Fibroblast of villous mesenchyme (primary cell): ENCODE data around the gene MRGPRE. TPM values are rescaled to one million over a fixed set of nuclear protein-coding genes. Genes with fewer than 3 reads are reported as not detected.

Source experiments
- DNase-seq: peaks from one replicate; pipeline ENCODE4 v3.0.0-alpha.2; 2010; ENCODE audit warnings: low read depth
- H3K4me3 ChIP-seq: 2 replicates; pipeline ENCODE4 v1.5.1; 2011; ENCODE audit warnings: low read depth, mild to moderate bottlenecking, low read length
- CTCF ChIP-seq: IDR thresholded peaks from 2 replicates; pipeline ENCODE4 v1.5.1; 2012; ENCODE audit warnings: low read depth, mild to moderate bottlenecking, low read length; ENCODE audit not compliant: insufficient read depth
- total RNA-seq: library from RNA; depleted of rRNA; stranded (reverse); fragments of >200 nt; gene quantifications from 2 replicates; pipeline ENCODE4 v1.2.3, GENCODE V29; 2012

Gene MRGPRE
- total RNA-seq, 1 donor: not detected

GRCh38 chr11:3213659-3214419 is 18.4 kb downstream of the MRGPRE start:
- no peak for DNase-seq
- no peak for TF ChIP-seq CTCF
- H3K4me3 ChIP-seq: no peak overlapping the region

- no peak for DNase-seq
- H3K4me3 ChIP-seq: no peak overlapping the region
- no peak for TF ChIP-seq CTCF
Observed at GRCh38 chr11:3208272-3208671, 23.9 kb downstream of the MRGPRE start.

- no peak for TF ChIP-seq CTCF
- DNase-seq: no peak
- H3K4me3 ChIP-seq: no peak overlapping the region
Observed at GRCh38 chr11:3207526-3208189, 24.6 kb downstream of the MRGPRE start.

GRCh38 chr11:3206922-3207204 is 25.4 kb downstream of the MRGPRE start:
- no peak for TF ChIP-seq CTCF
- DNase-seq: no peak

GRCh38 chr11:3206156-3206921 is 25.9 kb downstream of the MRGPRE start:
- no peak overlapping the region for H3K4me3 ChIP-seq
- no peak for DNase-seq
- TF ChIP-seq CTCF: no peak

More at GRCh38 chr11:3206922-3207204, 25.4 kb downstream of the MRGPRE start:
- H3K4me3 ChIP-seq: no peak overlapping the region

- no peak for DNase-seq
- no peak for TF ChIP-seq CTCF
- H3K4me3 ChIP-seq: no peak overlapping the region
Observed at GRCh38 chr11:3205261-3206155, 26.7 kb downstream of the MRGPRE start.
